PC-9 (cell line): Measurements from ENCODE around the gene SPCS3. TPM values are rescaled to one million over a fixed set of nuclear protein-coding genes. Genes with fewer than 3 reads are reported as not detected.

ENCODE experiments used
- BruUV-seq: library from RNA; stranded (reverse); fragments of 400-500 nt; replicated peaks from 2 replicates; lab custom pipeline; 2021; lab: Mats Ljungman, UMichigan
- CTCF ChIA-PET: fragments of 300-600 bp; sonication (Branson Sonifier 250); formaldehyde crosslinking; loops from one replicate; lab custom pipeline; 2022; ENCODE audit warnings: antibody characterized with exemption; lab: Charles Lee
- POLR2A ChIA-PET: fragments of 300-600 bp; sonication (Branson Sonifier 250); formaldehyde crosslinking; loops from one replicate; lab custom pipeline; 2022; ENCODE audit warnings: antibody characterized with exemption; ENCODE audit not compliant: unreplicated experiment; lab: Charles Lee
- DNase-seq, 2 experiments: peaks; one replicate each; pipeline versions ENCODE4 v3.0.0 to v3.0.0-alpha.2; 2015 to 2022; ENCODE audit warnings: mixed read lengths in 1 of 2
- H2AFZ ChIP-seq: fragments of 200-600 bp; sonication (generic); 2 replicates; pipeline ENCODE4 v1.8.1; 2017; ENCODE audit warnings: antibody characterized with exemption
- H3F3A ChIP-seq: fragments of 200-600 bp; sonication (generic); 2 replicates; pipeline ENCODE4 v1.8.1; 2017; ENCODE audit warnings: antibody characterized with exemption, mild to moderate bottlenecking, low read depth; ENCODE audit not compliant: insufficient read depth
- H3K27ac ChIP-seq: fragments of 200-600 bp; sonication (generic); 2 replicates; pipeline ENCODE4 v1.6.1; 2016; ENCODE audit warnings: mixed run types
- H3K27me3 ChIP-seq: fragments of 200-600 bp; sonication (generic); 2 replicates; pipeline ENCODE4 v1.6.1; 2016; ENCODE audit warnings: low read depth, mixed run types; ENCODE audit not compliant: insufficient read depth
- H3K36me3 ChIP-seq: fragments of 200-600 bp; sonication (generic); 2 replicates; pipeline ENCODE4 v1.6.1; 2016; ENCODE audit warnings: low read depth, mixed run types
- H3K4me1 ChIP-seq: fragments of 200-600 bp; sonication (generic); replicated peaks from 2 replicates; pipeline ENCODE4 v1.6.1; 2016; ENCODE audit warnings: mixed run types; ENCODE audit not compliant: insufficient read depth
- H3K4me2 ChIP-seq: fragments of 200-600 bp; sonication (generic); 2 replicates; pipeline ENCODE4 v1.6.1; 2017; ENCODE audit warnings: mixed run types
- H3K4me3 ChIP-seq: fragments of 200-600 bp; sonication (generic); 2 replicates; pipeline ENCODE4 v1.6.1; 2016; ENCODE audit warnings: mixed run types
- H3K79me2 ChIP-seq: fragments of 200-600 bp; sonication (generic); 2 replicates; pipeline ENCODE4 v1.6.1; 2017; ENCODE audit warnings: low read depth, mixed run types
- H3K9me2 ChIP-seq: fragments of 200-600 bp; sonication (generic); 2 replicates; pipeline ENCODE4 v1.8.1; 2017; ENCODE audit warnings: mild to moderate bottlenecking; ENCODE audit not compliant: insufficient read depth
- H3K9me3 ChIP-seq: fragments of 200-600 bp; sonication (generic); 2 replicates; pipeline ENCODE4 v1.8.1; 2016; ENCODE audit warnings: low read depth; ENCODE audit not compliant: insufficient read depth
- H4K20me1 ChIP-seq: fragments of 200-600 bp; sonication (generic); 2 replicates; pipeline ENCODE4 v1.8.1; 2017; ENCODE audit not compliant: insufficient read depth
- CTCF ChIP-seq: fragments of 200-600 bp; sonication (generic); conservative IDR thresholded peaks from 2 replicates; pipeline ENCODE4 v1.6.1; 2017; ENCODE audit warnings: mixed run types, antibody characterized with exemption, mild to moderate bottlenecking, moderate library complexity
- EZH2 ChIP-seq: fragments of 200-600 bp; sonication (generic); IDR thresholded peaks from 2 replicates; pipeline ENCODE4 v1.8.0; 2017; ENCODE audit warnings: antibody characterized with exemption, low read depth
- intact Hi-C: fragments of 100-400 bp; cut with micrococcal nuclease; formaldehyde crosslinking; loops from one replicate; pipeline ENCODE4 v1.10.0; 2022; ENCODE audit not compliant: unreplicated experiment
- total RNA-seq: library from RNA; stranded (reverse); gene quantifications from 2 replicates; pipeline ENCODE4 v1.2.3, GENCODE V29; 2021

Gene SPCS3
- total RNA-seq, 1 experiment from 2014 or later: 107 TPM

- H3K9me2 ChIP-seq: no peaks in the 10 kb centered on the region
- intact Hi-C loops: no loop called here
- no peak overlapping the region for H3K4me3 ChIP-seq
- H3K27ac ChIP-seq: no peak overlapping the region
- H3F3A ChIP-seq: peaks cover 6% of the 10 kb centered on the region; the same call in 1 of the 2 replicates
- H3K4me1 ChIP-seq: peaks cover 8% of the 10 kb centered on the region
- H3K4me2 ChIP-seq: no peak overlapping the region
- BruUV-seq: no TSS peak
- POLR2A ChIA-PET: no interaction called here
- CTCF ChIA-PET: no interaction called here
- no peak for DNase-seq
- no peaks in the 10 kb centered on the region for H3K79me2 ChIP-seq
- H3K9me3 ChIP-seq: no peaks in the 10 kb centered on the region
- no peaks in the 10 kb centered on the region for H4K20me1 ChIP-seq
- no peaks in the 10 kb centered on the region for H3K27me3 ChIP-seq
- H3K36me3 ChIP-seq: no peaks in the 10 kb centered on the region
- H2AFZ ChIP-seq: no peak overlapping the region
- TF ChIP-seq EZH2 (no peak), CTCF (no peak)
Observed at GRCh38 chr4:176303938-176304337, 15.8 kb upstream of the SPCS3 start.

GRCh38 chr4:176306837-176307665, 12.7 kb upstream of the SPCS3 start:
- intact Hi-C loops: no loop called here
- Histone ChIP-seq H3F3A (peaks cover 6% of the 10 kb centered on the region; the same call in 1 of the 2 replicates), H3K4me3 (no peak overlapping the region), H3K36me3 (no peaks in the 10 kb centered on the region), H3K9me2 (no peaks in the 10 kb centered on the region), H3K27me3 (no peaks in the 10 kb centered on the region), H3K27ac (no peak overlapping the region), H3K9me3 (no peaks in the 10 kb centered on the region), H3K79me2 (no peaks in the 10 kb centered on the region), H2AFZ (no peak overlapping the region), H3K4me2 (no peak overlapping the region), H4K20me1 (no peaks in the 10 kb centered on the region), H3K4me1 (peaks cover 8% of the 10 kb centered on the region)
- ChIA-PET CTCF (no interaction called here), POLR2A (no interaction called here)
- BruUV-seq: no TSS peak
- DNase-seq: no peak
- TF ChIP-seq CTCF: no peak
- TF ChIP-seq EZH2: no peak

GRCh38 chr4:176307666-176307930, 12.2 kb upstream of the SPCS3 start:
- ChIA-PET POLR2A (no interaction called here), CTCF (no interaction called here)
- Histone ChIP-seq H3K27ac (no peak overlapping the region), H3K9me3 (no peaks in the 10 kb centered on the region), H3K79me2 (no peaks in the 10 kb centered on the region), H3K4me2 (no peak overlapping the region), H3K4me1 (peaks cover 6% of the 10 kb centered on the region), H3K36me3 (no peaks in the 10 kb centered on the region), H3K4me3 (no peak overlapping the region), H3K27me3 (no peaks in the 10 kb centered on the region), H2AFZ (no peak overlapping the region), H4K20me1 (no peaks in the 10 kb centered on the region), H3F3A (peaks cover 4% of the 10 kb centered on the region; the same call in 1 of the 2 replicates), H3K9me2 (no peaks in the 10 kb centered on the region)
- no TSS peak for BruUV-seq
- intact Hi-C loops: no loop called here
- TF ChIP-seq CTCF (no peak), EZH2 (no peak)
- no peak for DNase-seq
